HEK293 (cell line): ENCODE measurements around the gene MAPK9.

Experiments
- CTCF ChIP-seq: fragments of 450-650 bp; formaldehyde crosslinking; IDR thresholded peaks from 2 replicates; pipeline ENCODE4 v1.5.1; 2016; ENCODE audit warnings: missing biosample characterization, missing genetic modification characterization
- KLF17 ChIP-seq: fragments of 450-650 bp; formaldehyde crosslinking; IDR thresholded peaks from 2 replicates; pipeline ENCODE4 v1.5.1; 2016; ENCODE audit warnings: missing biosample characterization, missing genetic modification characterization
- ZFP3 ChIP-seq: fragments of 450-650 bp; formaldehyde crosslinking; IDR thresholded peaks from 2 replicates; pipeline ENCODE4 v1.5.1; 2016; ENCODE audit warnings: low read depth, missing biosample characterization, missing genetic modification characterization
- ZNF112 ChIP-seq: fragments of 450-650 bp; formaldehyde crosslinking; IDR thresholded peaks from 2 replicates; pipeline ENCODE4 v1.5.0; 2017; ENCODE audit warnings: missing biosample characterization, missing genetic modification characterization
- ZNF184 ChIP-seq: fragments of 450-650 bp; IDR thresholded peaks from 2 replicates; pipeline ENCODE4 v1.5.1; 2018; ENCODE audit warnings: missing biosample characterization, mild to moderate bottlenecking, missing genetic modification characterization
- ZNF280D ChIP-seq: fragments of 450-650 bp; formaldehyde crosslinking; IDR thresholded peaks from 2 replicates; pipeline ENCODE4 v1.5.1; 2016; ENCODE audit warnings: missing biosample characterization, missing genetic modification characterization
- ZNF571 ChIP-seq: fragments of 450-650 bp; formaldehyde crosslinking; IDR thresholded peaks from 2 replicates; pipeline ENCODE4 v1.5.0; 2017; ENCODE audit warnings: missing biosample characterization, missing genetic modification characterization

GRCh38 chr5:180199390-180199789 lies 92.5 kb downstream of the MAPK9 start:
- no peak for TF ChIP-seq ZNF184 (tag by site-specific recombination)
- TF ChIP-seq ZNF571 (tag by site-specific recombination), result no peak
- no peak for TF ChIP-seq CTCF (tag by site-specific recombination)
- no peak for TF ChIP-seq ZNF280D (tag by site-specific recombination)
- no peak for TF ChIP-seq KLF17 (tag by site-specific recombination)
- TF ChIP-seq ZNF112, result no peak
- TF ChIP-seq ZFP3 (tag by site-specific recombination), result no peak
